ENCODE results near the gene PIAS1. TPM values are rescaled to one million over a fixed set of nuclear protein-coding genes. Genes with fewer than 3 reads are reported as not detected.

The PIAS1 gene
- total and polyA plus RNA-seq, 9 of the 15 experiments (the other 6 are each of a cell fraction or from before 2014, with no cell fraction given): 18.0 to 59.1 (median 28.5) TPM

DNA sequence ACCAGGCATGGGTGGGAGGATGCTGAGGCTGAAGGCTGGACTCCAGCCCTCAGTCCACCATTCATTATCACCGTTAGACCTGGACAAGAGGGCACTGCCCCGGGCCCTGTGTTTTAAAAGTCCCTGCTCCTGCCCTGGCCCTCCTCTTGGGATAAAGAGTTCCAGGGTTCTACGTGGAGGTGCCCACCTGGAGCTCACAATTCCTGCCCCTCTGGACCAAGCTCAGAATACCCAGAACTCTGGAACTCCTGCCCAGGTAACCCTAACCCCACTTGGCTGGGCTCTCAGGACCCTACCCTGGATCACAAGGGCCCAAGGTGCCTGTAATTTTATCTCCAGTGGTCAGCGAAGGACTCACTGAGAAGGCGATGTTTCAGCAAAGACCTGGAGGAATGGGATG, 149.8 kb downstream of the PIAS1 start:
- Histone ChIP-seq H3K4me3 (no peak overlapping the region), H3K9ac (ENCODE audit: insufficient read depth in 1 of 2, low read depth in 2 of 2, low read length in 2 of 2) (peak overlapping the region in 1 of 2 experiments; percentile 79; a peak in 2 of 4 replicates), H3K9me3 (replicated peaks; ENCODE audit: control insufficient read depth, insufficient read depth, low read depth, low read length) (no peaks in the 10 kb centered on the region), H3K36me3 (ENCODE audit: control insufficient read depth, insufficient read depth, low read length) (peaks cover 45% of the 10 kb centered on the region; the same call in 1 of the 3 replicates), H3K79me2 (ENCODE audit: control insufficient read depth, insufficient read depth, low read length) (peaks cover 31% of the 10 kb centered on the region), H4K20me1 (replicated peaks; ENCODE audit: control insufficient read depth, insufficient read depth, low read length) (0 out of 2 replicates have a peak, but pooled peaks cover 7% of the 10 kb centered on the region), H3K9me1 (ENCODE audit: control insufficient read depth, insufficient read depth, low read length) (no peaks in the 10 kb centered on the region), H3K4me2 (ENCODE audit: insufficient read depth, low read length) (no peak overlapping the region), H3K4me1 (replicated peaks in 1 of 2; ENCODE audit: control insufficient read depth in 2 of 2, insufficient read depth in 2 of 2, low read length in 2 of 2) (peaks cover 14 to 39% of the 10 kb centered on the region in 2 experiments), H2AFZ (ENCODE audit: low read depth, low read length) (no peak overlapping the region), H3K27ac (ENCODE audit: extremely low read depth, low read depth, low read length) (no peak overlapping the region), H3K27me3 (ENCODE audit: control insufficient read depth in 2 of 2, insufficient read depth in 2 of 2, low read length in 2 of 2) (no peaks in the 10 kb centered on the region)
- no TSS peak for BruUV-seq (replicated peaks)
- intact Hi-C loops (cut with micrococcal nuclease) (no loop called here), in situ Hi-C loops (cut with MboI) (no loop called here)
- no peak for ATAC-seq
- FAIRE-seq: no peak
- WGBS (ENCODE audit: insufficient coverage, low coverage, missing lambda C conversion rate): 100% methylated on average over 4 of the region's 5 CpGs
- CTCF ChIA-PET (ENCODE audit: low intra/inter-chr PET ratio): no interaction called here
- no peak for DNase-seq (ENCODE audit: extremely low read depth in 1 of 4, low spot score in 3 of 4)
- TF ChIP-seq, protein P1, sequence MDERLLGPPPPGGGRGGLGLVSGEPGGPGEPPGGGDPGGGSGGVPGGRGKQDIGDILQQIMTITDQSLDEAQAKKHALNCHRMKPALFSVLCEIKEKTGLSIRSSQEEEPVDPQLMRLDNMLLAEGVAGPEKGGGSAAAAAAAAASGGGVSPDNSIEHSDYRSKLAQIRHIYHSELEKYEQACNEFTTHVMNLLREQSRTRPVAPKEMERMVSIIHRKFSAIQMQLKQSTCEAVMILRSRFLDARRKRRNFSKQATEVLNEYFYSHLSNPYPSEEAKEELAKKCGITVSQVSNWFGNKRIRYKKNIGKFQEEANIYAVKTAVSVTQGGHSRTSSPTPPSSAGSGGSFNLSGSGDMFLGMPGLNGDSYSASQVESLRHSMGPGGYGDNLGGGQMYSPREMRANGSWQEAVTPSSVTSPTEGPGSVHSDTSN (CRISPR knock-in tag; IDR thresholded peaks at IDR 0.05; ENCODE audit: low read depth): no peak
- TF ChIP-seq, protein P1 (tag; conservative IDR thresholded peaks at IDR 0.05; ENCODE audit: low read depth): no peak
- TF ChIP-seq KDM1A (IDR thresholded peaks at IDR 0.05): no peak
- TF ChIP-seq, protein P2, sequence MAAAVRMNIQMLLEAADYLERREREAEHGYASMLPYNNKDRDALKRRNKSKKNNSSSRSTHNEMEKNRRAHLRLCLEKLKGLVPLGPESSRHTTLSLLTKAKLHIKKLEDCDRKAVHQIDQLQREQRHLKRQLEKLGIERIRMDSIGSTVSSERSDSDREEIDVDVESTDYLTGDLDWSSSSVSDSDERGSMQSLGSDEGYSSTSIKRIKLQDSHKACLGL (CRISPR knock-in tag; IDR thresholded peaks at IDR 0.05; ENCODE audit: borderline replicate concordance, poor library complexity, severe bottlenecking): no peak
- POLR2A ChIA-PET: no interaction called here

All from K562 (cell line).